ENCODE results near the gene PLSCR4. TPM values are rescaled to one million over a fixed set of nuclear protein-coding genes. Genes with fewer than 3 reads are reported as not detected.

PLSCR4 gene
- total and polyA plus RNA-seq, 2 donors from 2014 or later: 11.9 to 33.0 TPM

- no peak for FAIRE-seq
- DNase-seq: peak in 1 of 5 donors; percentile 63
- H3K27ac ChIP-seq (ENCODE audit: low read depth in 2 of 2, low read length in 2 of 2): peak overlapping the region; percentile 72 to 88
Measured at GRCh38 chr3:146241523-146242240, 9.2 kb downstream of the PLSCR4 start.

GRCh38 chr3:146233487-146233886, 17.4 kb downstream of the PLSCR4 start:
- intact Hi-C loops (cut with DNase I): no loop called here
- DNase-seq (no peak), FAIRE-seq (no peak)
- TF ChIP-seq, protein P1, sequence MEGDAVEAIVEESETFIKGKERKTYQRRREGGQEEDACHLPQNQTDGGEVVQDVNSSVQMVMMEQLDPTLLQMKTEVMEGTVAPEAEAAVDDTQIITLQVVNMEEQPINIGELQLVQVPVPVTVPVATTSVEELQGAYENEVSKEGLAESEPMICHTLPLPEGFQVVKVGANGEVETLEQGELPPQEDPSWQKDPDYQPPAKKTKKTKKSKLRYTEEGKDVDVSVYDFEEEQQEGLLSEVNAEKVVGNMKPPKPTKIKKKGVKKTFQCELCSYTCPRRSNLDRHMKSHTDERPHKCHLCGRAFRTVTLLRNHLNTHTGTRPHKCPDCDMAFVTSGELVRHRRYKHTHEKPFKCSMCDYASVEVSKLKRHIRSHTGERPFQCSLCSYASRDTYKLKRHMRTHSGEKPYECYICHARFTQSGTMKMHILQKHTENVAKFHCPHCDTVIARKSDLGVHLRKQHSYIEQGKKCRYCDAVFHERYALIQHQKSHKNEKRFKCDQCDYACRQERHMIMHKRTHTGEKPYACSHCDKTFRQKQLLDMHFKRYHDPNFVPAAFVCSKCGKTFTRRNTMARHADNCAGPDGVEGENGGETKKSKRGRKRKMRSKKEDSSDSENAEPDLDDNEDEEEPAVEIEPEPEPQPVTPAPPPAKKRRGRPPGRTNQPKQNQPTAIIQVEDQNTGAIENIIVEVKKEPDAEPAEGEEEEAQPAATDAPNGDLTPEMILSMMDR (IDR thresholded peaks at IDR 0.05; ENCODE audit: borderline replicate concordance, extremely low read depth, insufficient read depth): no peak
- H3K4me3 ChIP-seq (ENCODE audit: low read length in 3 of 3): no peak overlapping the region
- no peaks in the 10 kb centered on the region for H3K27me3 ChIP-seq (ENCODE audit: control insufficient read depth, insufficient read depth, low read length)
- peaks cover 0 to 2% (median 0%) of the 10 kb centered on the region in 3 donors for H3K36me3 ChIP-seq (ENCODE audit: control insufficient read depth in 2 of 3, insufficient read depth in 3 of 3, low read length in 3 of 3)
- peaks cover 0 to 19% (median 0%) of the 10 kb centered on the region in 3 donors for H3K9me3 ChIP-seq (ENCODE audit: control insufficient read depth in 2 of 3, insufficient read depth in 1 of 3, low read length in 3 of 3)
- no peaks in the 10 kb centered on the region for H3K4me1 ChIP-seq (ENCODE audit: control insufficient read depth in 2 of 3, insufficient read depth in 2 of 3, low read depth in 1 of 3, low read length in 3 of 3)
- H3K27ac ChIP-seq (ENCODE audit: low read depth in 2 of 2, low read length in 2 of 2): no peak overlapping the region
- H3K9ac ChIP-seq (ENCODE audit: low read length in 3 of 3): no peak overlapping the region

More at GRCh38 chr3:146241523-146242240, 9.2 kb downstream of the PLSCR4 start:
- peaks cover 0 to under 1% (median 0%) of the 10 kb centered on the region in 3 donors for H3K9me3 ChIP-seq (ENCODE audit: control insufficient read depth in 2 of 3, insufficient read depth in 1 of 3, low read length in 3 of 3)
- no peaks in the 10 kb centered on the region for H3K27me3 ChIP-seq (ENCODE audit: control insufficient read depth, insufficient read depth, low read length)
- no peaks in the 10 kb centered on the region for H3K36me3 ChIP-seq (ENCODE audit: control insufficient read depth in 2 of 3, insufficient read depth in 3 of 3, low read length in 3 of 3)
- H3K4me1 ChIP-seq (ENCODE audit: control insufficient read depth in 2 of 3, insufficient read depth in 2 of 3, low read depth in 1 of 3, low read length in 3 of 3): peaks cover 0 to 11% (median 0%) of the 10 kb centered on the region in 3 donors
- peak overlapping the region in 1 of 3 donors; percentile 13 for H3K4me3 ChIP-seq (ENCODE audit: low read length in 3 of 3)
- no peak overlapping the region for H3K9ac ChIP-seq (ENCODE audit: low read length in 3 of 3)
- intact Hi-C loops (cut with DNase I): no loop called here
- TF ChIP-seq, protein P1 (IDR thresholded peaks at IDR 0.05; ENCODE audit: borderline replicate concordance, extremely low read depth, insufficient read depth): no peak

- H3K4me1 ChIP-seq (ENCODE audit: control insufficient read depth in 2 of 3, insufficient read depth in 2 of 3, low read depth in 1 of 3, low read length in 3 of 3): peaks cover 0 to 8% (median 3%) of the 10 kb centered on the region in 3 donors
- H3K9ac ChIP-seq (ENCODE audit: low read length in 3 of 3): no peak overlapping the region
- FAIRE-seq (no peak), DNase-seq (no peak)
- TF ChIP-seq, protein P1 (IDR thresholded peaks at IDR 0.05; ENCODE audit: borderline replicate concordance, extremely low read depth, insufficient read depth): no peak
- H3K9me3 ChIP-seq (ENCODE audit: control insufficient read depth in 2 of 3, insufficient read depth in 1 of 3, low read length in 3 of 3): no peaks in the 10 kb centered on the region
- H3K27ac ChIP-seq (ENCODE audit: low read depth in 2 of 2, low read length in 2 of 2): no peak overlapping the region
- intact Hi-C loops (cut with DNase I): no loop called here
- peaks cover 0 to 2% (median 0%) of the 10 kb centered on the region in 3 donors for H3K36me3 ChIP-seq (ENCODE audit: control insufficient read depth in 2 of 3, insufficient read depth in 3 of 3, low read length in 3 of 3)
- no peak overlapping the region for H3K4me3 ChIP-seq (ENCODE audit: low read length in 3 of 3)
- no peaks in the 10 kb centered on the region for H3K27me3 ChIP-seq (ENCODE audit: control insufficient read depth, insufficient read depth, low read length)
Measured at GRCh38 chr3:146227486-146227885, 23.4 kb downstream of the PLSCR4 start.
